CD4-positive, CD25-positive, alpha-beta regulatory T cell (primary cell): ENCODE results near the gene CHTOP. TPM values are rescaled to one million over a fixed set of nuclear protein-coding genes. Genes with fewer than 3 reads are reported as not detected.
"Not testable (repeated sequence)": the region's sequence is repeated elsewhere in the genome, so short reads cannot be mapped to it uniquely, and the experiment has no call there.

ENCODE experiments used
- ATAC-seq, 2 donors: fragments of 150-1000 bp; cut with Tn5 transposase; one replicate each; pipeline ENCODE4 v1.10.0; 2021; ENCODE audit warnings: low read depth in 2 of 2, moderate number of reproducible peaks in 2 of 2, moderate library complexity in 1 of 2
- DNase-seq, 3 donors: peaks; one replicate each; pipeline versions ENCODE4 v3.0.0 to v3.0.0-alpha.2; 2012 to 2022; ENCODE audit warnings: mixed read lengths in 1 of 3
- H3K27ac ChIP-seq: one replicate; pipeline ENCODE4 v1.7.0; 2013; ENCODE audit warnings: mild to moderate bottlenecking, low read length; ENCODE audit not compliant: insufficient read depth, poor library complexity, severe bottlenecking
- H3K27me3 ChIP-seq: one replicate; pipeline ENCODE4 v1.7.0; 2013; ENCODE audit warnings: low read length; ENCODE audit not compliant: control insufficient read depth, insufficient read depth
- H3K36me3 ChIP-seq: one replicate; pipeline ENCODE4 v1.7.0; 2013; ENCODE audit warnings: mild to moderate bottlenecking, low read length, moderate library complexity; ENCODE audit not compliant: control insufficient read depth, insufficient read depth
- H3K4me1 ChIP-seq: 2 replicates; pipeline ENCODE4 v1.7.0; 2013; ENCODE audit warnings: mild to moderate bottlenecking, low read length; ENCODE audit not compliant: insufficient read depth, control insufficient read depth, poor library complexity, severe bottlenecking
- H3K4me3 ChIP-seq: one replicate; pipeline ENCODE4 v1.7.0; 2013; ENCODE audit warnings: low read depth, mild to moderate bottlenecking, low read length, moderate library complexity
- H3K9me3 ChIP-seq, 2 experiments: 1 replicate in 1 of 2; 2 replicates in 1 of 2; pipeline ENCODE4 v1.7.0; 2013; ENCODE audit warnings: low read length in 2 of 2, mild to moderate bottlenecking in 1 of 2, moderate library complexity in 1 of 2; ENCODE audit not compliant: control insufficient read depth in 2 of 2
- H3K27ac Mint-ChIP-seq, 3 donors: one replicate each; pipeline ENCODE4 v1.8.0; 2020 to 2022; ENCODE audit warnings: mild to moderate bottlenecking in 3 of 3, mixed read lengths in 3 of 3, moderate library complexity in 2 of 3
- H3K27me3 Mint-ChIP-seq: one replicate; pipeline ENCODE4 v1.8.0; 2022; ENCODE audit warnings: mild to moderate bottlenecking, mixed read lengths
- H3K36me3 Mint-ChIP-seq: one replicate; pipeline ENCODE4 v1.8.0; 2020; ENCODE audit warnings: mixed read lengths
- H3K4me1 Mint-ChIP-seq, 4 donors: one replicate each; pipeline ENCODE4 v1.8.0; 2020 to 2022; ENCODE audit warnings: mixed read lengths in 4 of 4, mild to moderate bottlenecking in 1 of 4
- H3K4me3 Mint-ChIP-seq, 4 donors: one replicate each; pipeline ENCODE4 v1.8.0; 2020 to 2022; ENCODE audit warnings: mild to moderate bottlenecking in 4 of 4, mixed read lengths in 4 of 4, moderate library complexity in 3 of 4
- H3K9me3 Mint-ChIP-seq, 7 donors: one replicate each; pipeline ENCODE4 v1.8.0; 2020 to 2022; ENCODE audit warnings: mixed read lengths in 7 of 7, mild to moderate bottlenecking in 3 of 7, moderate library complexity in 2 of 7
- polyA plus RNA-seq, 4 donors: library from polyadenylated mRNA; unstranded; fragments of 300-500 nt; fragmentation: Illumina TruSeq; gene quantifications; one replicate each; pipeline ENCODE4 v1.2.3, GENCODE V29; 2021
- total RNA-seq: library from RNA; stranded (reverse); gene quantifications from one replicate; pipeline ENCODE4 v1.2.3, GENCODE V29; 2022

CHTOP gene
- total and polyA plus RNA-seq, 5 donors from 2014 or later, result 57.5 to 85.1 (median 72.7) TPM

DNA sequence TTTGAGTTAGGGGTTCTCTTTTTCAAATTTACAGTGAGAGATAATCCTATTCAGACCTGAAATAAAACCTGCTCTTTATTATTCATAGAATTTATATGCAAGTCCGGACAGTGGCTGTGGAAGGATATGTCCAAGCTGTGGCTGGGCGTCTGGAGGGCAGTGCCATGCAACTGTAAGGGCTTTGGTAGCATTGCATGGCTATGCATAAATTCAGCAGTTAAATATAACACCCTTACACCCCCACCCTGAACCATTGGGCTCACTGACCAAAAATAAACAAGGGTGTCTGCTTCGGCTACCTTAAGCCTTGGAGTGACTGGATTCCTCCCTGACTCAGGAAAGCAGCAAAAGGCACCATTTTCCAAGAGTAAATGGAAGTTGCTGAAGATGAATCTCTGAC, 5.4 kb downstream of the CHTOP start:
- ATAC-seq (no peak), DNase-seq (no peak)
- H3K4me3 ChIP-seq, result no peak overlapping the region
- no peaks in the 10 kb centered on the region for H3K9me3 ChIP-seq
- no peaks in the 10 kb centered on the region for H3K9me3 Mint-ChIP-seq
- no peaks in the 10 kb centered on the region for H3K27me3 ChIP-seq
- H3K4me3 Mint-ChIP-seq, result peak overlapping the region in 1 of 4 donors; percentile 47
- H3K4me1 ChIP-seq, result peaks cover 29% of the 10 kb centered on the region
- H3K36me3 ChIP-seq, result peaks cover 82% of the 10 kb centered on the region
- H3K4me1 Mint-ChIP-seq, result peaks cover 18 to 72% (median 43%) of the 10 kb centered on the region in 4 donors
- H3K36me3 Mint-ChIP-seq, result peaks cover 37% of the 10 kb centered on the region
- H3K27me3 Mint-ChIP-seq, result no peaks in the 10 kb centered on the region
- H3K27ac Mint-ChIP-seq, result peak overlapping the region in 1 of 3 donors; percentile 80
- no peak overlapping the region for H3K27ac ChIP-seq

DNA sequence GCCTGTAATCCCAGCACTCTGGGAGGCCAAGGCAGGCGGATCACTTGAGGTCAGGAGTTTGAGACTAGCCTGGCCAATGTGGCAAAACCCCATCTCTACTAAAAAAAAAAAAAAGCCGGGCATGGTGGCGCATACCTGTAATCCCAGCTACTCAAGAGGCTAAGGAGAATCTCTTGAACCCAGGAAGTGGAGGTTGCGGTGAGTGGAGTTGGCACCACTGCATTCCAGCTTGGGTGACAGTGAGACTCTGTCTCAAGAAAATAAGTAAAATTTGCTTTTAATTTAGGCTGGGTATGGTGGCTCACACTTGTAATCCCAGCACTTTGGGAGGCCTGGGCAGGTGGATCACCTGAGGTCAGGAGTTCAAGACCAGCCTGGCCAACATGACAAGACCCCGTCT, 6.3 kb downstream of the CHTOP start:
- H3K9me3 ChIP-seq, H3K27me3 Mint-ChIP-seq, ATAC-seq, DNase-seq, H3K9me3 Mint-ChIP-seq, H3K4me3 ChIP-seq, H3K27ac ChIP-seq, H3K27me3 ChIP-seq: not testable (repeated sequence)
- Histone ChIP-seq H3K4me1 (peaks cover 28% of the 10 kb centered on the region), H3K36me3 (peaks cover 91% of the 10 kb centered on the region)
- peak overlapping the region in 1 of 3 donors; percentile 38 for H3K27ac Mint-ChIP-seq
- H3K4me1 Mint-ChIP-seq, result peaks cover 18 to 78% (median 48%) of the 10 kb centered on the region in 4 donors
- H3K4me3 Mint-ChIP-seq, result peak overlapping the region in 1 of 4 donors; percentile 47
- H3K36me3 Mint-ChIP-seq, result peaks cover 41% of the 10 kb centered on the region

DNA sequence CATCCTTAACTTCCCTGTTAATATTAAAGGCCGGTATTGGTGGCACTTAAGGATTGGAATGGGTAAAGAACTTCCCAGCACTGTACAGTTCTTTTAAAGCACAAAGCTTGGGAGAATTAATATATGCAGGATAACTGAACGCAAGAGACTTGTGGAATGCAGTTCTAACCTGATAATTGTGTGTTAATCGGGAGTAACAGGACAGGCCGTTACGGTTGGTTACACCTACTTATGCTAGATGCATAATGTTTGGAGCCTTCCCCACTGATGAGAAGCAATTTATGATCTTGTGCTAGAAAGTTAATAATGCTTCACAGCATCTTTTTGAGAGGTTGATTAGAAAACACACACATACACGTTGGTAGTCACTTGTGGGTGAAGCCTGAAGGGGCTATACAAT, 7.0 kb downstream of the CHTOP start:
- DNase-seq (no peak), ATAC-seq (no peak)
- no peaks in the 10 kb centered on the region for H3K27me3 Mint-ChIP-seq
- peak overlapping the region in 1 of 3 donors; percentile 38 for H3K27ac Mint-ChIP-seq
- no peaks in the 10 kb centered on the region for H3K27me3 ChIP-seq
- no peaks in the 10 kb centered on the region for H3K9me3 Mint-ChIP-seq
- peak overlapping the region in 1 of 4 donors; percentile 23 for H3K4me3 Mint-ChIP-seq
- no peaks in the 10 kb centered on the region for H3K9me3 ChIP-seq
- peaks cover 25% of the 10 kb centered on the region for H3K4me1 ChIP-seq
- H3K36me3 ChIP-seq, result peaks cover 96% of the 10 kb centered on the region
- peaks cover 47% of the 10 kb centered on the region for H3K36me3 Mint-ChIP-seq
- H3K4me3 ChIP-seq, result peak overlapping the region; percentile 2
- no peak overlapping the region for H3K27ac ChIP-seq
- H3K4me1 Mint-ChIP-seq, result peaks cover 24 to 79% (median 52%) of the 10 kb centered on the region in 4 donors

DNA sequence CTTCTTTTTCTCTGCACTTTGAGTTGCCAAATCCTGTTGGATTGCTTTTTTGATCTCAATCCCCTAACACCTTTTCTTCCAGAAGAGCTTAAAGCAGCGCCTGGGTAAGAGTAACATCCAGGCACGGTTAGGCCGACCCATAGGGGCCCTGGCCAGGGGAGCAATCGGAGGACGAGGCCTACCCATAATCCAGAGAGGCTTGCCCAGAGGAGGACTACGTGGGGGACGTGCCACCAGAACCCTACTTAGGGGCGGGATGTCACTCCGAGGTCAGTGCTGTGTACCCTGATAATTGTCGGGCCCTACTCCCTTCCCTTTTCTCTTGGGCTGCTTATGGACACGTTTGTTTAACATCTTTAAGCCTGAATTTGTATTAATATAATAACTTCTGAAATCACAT, 8.3 kb downstream of the CHTOP start:
- peaks cover 46% of the 10 kb centered on the region for H3K36me3 Mint-ChIP-seq

DNA sequence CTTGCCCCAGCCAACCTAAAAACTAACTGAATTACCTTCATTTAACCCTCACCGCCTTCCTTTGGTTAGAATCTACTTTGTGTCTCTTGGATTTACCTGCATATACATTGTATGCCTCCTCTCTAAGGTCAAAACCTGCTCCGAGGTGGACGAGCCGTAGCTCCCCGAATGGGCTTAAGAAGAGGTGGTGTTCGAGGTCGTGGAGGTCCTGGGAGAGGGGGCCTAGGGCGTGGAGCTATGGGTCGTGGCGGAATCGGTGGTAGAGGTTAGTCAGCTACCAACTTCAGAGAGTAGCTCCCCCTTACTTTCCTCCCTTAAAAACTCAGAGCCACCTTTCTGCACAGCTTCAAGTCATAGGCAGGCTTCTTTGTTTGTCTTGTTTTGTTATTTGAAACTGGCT, 9.2 kb downstream of the CHTOP start:
- H3K9me3 ChIP-seq, result no peaks in the 10 kb centered on the region
- DNase-seq (no peak), ATAC-seq (no peak)
- Mint-ChIP-seq H3K36me3 (peaks cover 41% of the 10 kb centered on the region), H3K4me1 (peaks cover 16 to 77% (median 48%) of the 10 kb centered on the region in 4 donors), H3K27ac (peak overlapping the region in 1 of 3 donors; percentile 85), H3K9me3 (no peaks in the 10 kb centered on the region), H3K27me3 (no peaks in the 10 kb centered on the region), H3K4me3 (peak overlapping the region in 1 of 4 donors; percentile 13)
- peaks cover 85% of the 10 kb centered on the region for H3K36me3 ChIP-seq
- peaks cover 14% of the 10 kb centered on the region for H3K4me1 ChIP-seq
- no peaks in the 10 kb centered on the region for H3K27me3 ChIP-seq
- H3K27ac ChIP-seq, result no peak overlapping the region
- H3K4me3 ChIP-seq, result no peak overlapping the region

More for the DNA sequence above, 8.3 kb downstream of the CHTOP start:
- no peaks in the 10 kb centered on the region for H3K27me3 Mint-ChIP-seq
- peaks cover 22 to 79% (median 49%) of the 10 kb centered on the region in 4 donors for H3K4me1 Mint-ChIP-seq
- DNase-seq, result no peak
- H3K4me3 Mint-ChIP-seq, result no peak overlapping the region
- H3K9me3 ChIP-seq, result no peaks in the 10 kb centered on the region
- H3K36me3 ChIP-seq, result peaks cover 92% of the 10 kb centered on the region
- H3K4me1 ChIP-seq, result peaks cover 14% of the 10 kb centered on the region
- ATAC-seq, result no peak
- H3K27ac ChIP-seq, result no peak overlapping the region
- no peak overlapping the region for H3K4me3 ChIP-seq
- H3K27ac Mint-ChIP-seq, result peak overlapping the region; percentile 43 to 67 (median 54)
- H3K9me3 Mint-ChIP-seq, result no peaks in the 10 kb centered on the region
- no peaks in the 10 kb centered on the region for H3K27me3 ChIP-seq

DNA sequence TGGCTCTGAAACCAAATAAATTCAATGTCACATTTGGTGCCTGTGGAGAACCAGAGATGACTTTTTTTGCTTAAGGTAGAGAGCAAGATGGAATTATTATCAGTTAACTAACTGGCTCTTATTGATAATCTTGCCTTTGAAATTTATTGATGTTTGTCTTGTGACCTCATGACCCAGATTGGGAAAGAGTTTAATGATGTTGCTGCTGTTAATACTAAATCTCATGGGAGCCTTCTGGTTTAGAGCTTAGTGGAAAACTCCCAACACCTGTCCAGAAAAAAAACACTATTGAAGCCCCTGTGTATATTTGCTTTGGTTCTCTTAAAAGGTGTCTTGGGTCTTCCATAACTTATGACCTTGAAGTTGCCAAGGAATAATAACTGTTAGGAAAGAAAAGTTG, 9.9 kb downstream of the CHTOP start:
- H3K27ac Mint-ChIP-seq, result peak overlapping the region; percentile 2 to 79 (median 7)
- H3K4me3 ChIP-seq, result no peak overlapping the region
- H3K36me3 Mint-ChIP-seq, result peaks cover 41% of the 10 kb centered on the region
- no peaks in the 10 kb centered on the region for H3K27me3 Mint-ChIP-seq
- H3K4me1 ChIP-seq, result peaks cover 14% of the 10 kb centered on the region
- peaks cover 77% of the 10 kb centered on the region for H3K36me3 ChIP-seq
- DNase-seq, result no peak
- H3K27ac ChIP-seq, result no peak overlapping the region
- no peaks in the 10 kb centered on the region for H3K9me3 Mint-ChIP-seq
- H3K4me3 Mint-ChIP-seq, result no peak overlapping the region
- ATAC-seq, result no peak
- H3K27me3 ChIP-seq, result no peaks in the 10 kb centered on the region
- H3K9me3 ChIP-seq, result no peaks in the 10 kb centered on the region
- H3K4me1 Mint-ChIP-seq, result peaks cover 16 to 76% (median 48%) of the 10 kb centered on the region in 4 donors

DNA sequence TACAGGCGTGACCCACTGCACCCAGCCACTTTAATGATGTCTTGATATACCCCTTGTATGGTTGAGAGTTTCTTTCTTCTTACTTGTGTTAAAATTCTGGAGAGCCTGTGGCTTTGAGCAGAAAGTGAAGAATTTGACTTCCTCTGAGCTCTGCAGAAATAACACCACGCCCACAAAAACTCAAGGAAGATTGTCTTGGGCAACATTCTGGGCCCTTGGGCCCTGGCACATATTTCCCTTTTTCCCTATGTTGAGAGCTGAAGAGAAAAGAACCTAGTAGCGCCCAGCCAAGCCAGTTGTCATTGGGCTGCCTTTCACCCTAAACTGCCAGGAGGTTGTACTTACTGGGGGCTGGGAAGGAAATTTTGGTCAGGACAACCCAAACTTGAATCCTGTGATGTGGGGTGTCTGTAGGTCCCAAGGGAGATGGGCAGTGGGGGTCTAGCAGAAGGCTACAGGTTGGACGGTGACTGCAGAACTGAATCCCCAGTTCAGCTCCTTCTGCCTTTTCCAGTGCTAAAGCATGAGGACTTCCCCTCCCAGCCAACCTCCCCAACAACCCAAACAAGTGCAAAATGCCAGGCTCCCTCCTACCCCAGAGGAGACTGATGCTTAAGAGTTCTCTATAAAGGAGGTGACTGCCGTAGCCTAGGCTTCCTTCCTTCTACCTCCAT, 12.9 kb downstream of the CHTOP start:
- Mint-ChIP-seq H3K9me3 (no peaks in the 10 kb centered on the region), H3K36me3 (peaks cover 35% of the 10 kb centered on the region), H3K4me1 (peaks cover 14 to 72% (median 47%) of the 10 kb centered on the region in 4 donors), H3K4me3 (no peak overlapping the region), H3K27ac (peak overlapping the region in 2 of 3 donors; percentile 36 to 75), H3K27me3 (no peaks in the 10 kb centered on the region)
- Histone ChIP-seq H3K27me3 (no peaks in the 10 kb centered on the region), H3K36me3 (peaks cover 49% of the 10 kb centered on the region), H3K27ac (no peak overlapping the region), H3K4me1 (peaks cover 27% of the 10 kb centered on the region), H3K9me3 (no peaks in the 10 kb centered on the region), H3K4me3 (no peak overlapping the region)
- no peak for ATAC-seq
- no peak for DNase-seq

DNA sequence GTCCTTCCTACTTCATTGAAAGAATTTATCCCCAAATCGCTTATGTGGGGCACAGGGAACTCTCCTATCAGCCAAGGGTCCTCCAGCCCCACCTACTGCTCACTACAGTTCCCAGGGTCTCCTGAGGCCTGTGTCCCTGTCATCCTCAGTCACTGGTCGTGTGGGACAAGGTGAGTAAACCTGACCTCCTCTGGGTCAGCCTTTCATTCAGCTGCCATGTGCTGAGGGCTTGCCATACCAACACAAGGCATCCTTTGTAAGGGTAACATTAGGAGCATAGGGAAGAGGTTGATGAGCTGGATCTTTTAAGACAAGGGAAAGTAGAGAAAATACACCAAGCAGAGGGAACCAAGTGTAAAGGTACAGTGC, 13.5 kb downstream of the CHTOP start:
- Histone ChIP-seq H3K27ac (no peak overlapping the region), H3K4me1 (peaks cover 27% of the 10 kb centered on the region), H3K9me3 (no peaks in the 10 kb centered on the region), H3K27me3 (no peaks in the 10 kb centered on the region), H3K4me3 (no peak overlapping the region), H3K36me3 (peaks cover 44% of the 10 kb centered on the region)
- no peak for ATAC-seq
- H3K4me1 Mint-ChIP-seq, result peaks cover 14 to 68% (median 44%) of the 10 kb centered on the region in 4 donors
- no peaks in the 10 kb centered on the region for H3K9me3 Mint-ChIP-seq
- H3K27ac Mint-ChIP-seq, result peak overlapping the region in 1 of 3 donors; percentile 21
- H3K36me3 Mint-ChIP-seq, result peaks cover 32% of the 10 kb centered on the region
- no peak for DNase-seq
- no peaks in the 10 kb centered on the region for H3K27me3 Mint-ChIP-seq
- H3K4me3 Mint-ChIP-seq, result peak overlapping the region in 1 of 4 donors; percentile 71
